Measurements from ENCODE around the gene FTO. TPM values are rescaled to one million over a fixed set of nuclear protein-coding genes. Genes with fewer than 3 reads are reported as not detected.
A peak's percentile ranks its signal among the peaks of the same experiment; 100 is the strongest.

Gene FTO
- total RNA-seq, 1 experiment from 2014 or later, result 57.4 TPM

- Mint-ChIP-seq H3K27ac (0 out of 2 replicates have a peak overlapping the region, but pooled peaks have one; percentile 36), H3K4me3 (no peak overlapping the region), H3K4me1 (peaks cover 36% of the 10 kb centered on the region), H3K36me3 (no peaks in the 10 kb centered on the region), H3K9me3 (no peaks in the 10 kb centered on the region), H3K27me3 (ENCODE audit: low read depth) (no peaks in the 10 kb centered on the region)
- no peak for ATAC-seq
- no peak for DNase-seq (ENCODE audit: low spot score)
- no peak for TF ChIP-seq PRRX2 (CRISPR knock-in tag; IDR thresholded peaks at IDR 0.05)
- TF ChIP-seq, protein P1, sequence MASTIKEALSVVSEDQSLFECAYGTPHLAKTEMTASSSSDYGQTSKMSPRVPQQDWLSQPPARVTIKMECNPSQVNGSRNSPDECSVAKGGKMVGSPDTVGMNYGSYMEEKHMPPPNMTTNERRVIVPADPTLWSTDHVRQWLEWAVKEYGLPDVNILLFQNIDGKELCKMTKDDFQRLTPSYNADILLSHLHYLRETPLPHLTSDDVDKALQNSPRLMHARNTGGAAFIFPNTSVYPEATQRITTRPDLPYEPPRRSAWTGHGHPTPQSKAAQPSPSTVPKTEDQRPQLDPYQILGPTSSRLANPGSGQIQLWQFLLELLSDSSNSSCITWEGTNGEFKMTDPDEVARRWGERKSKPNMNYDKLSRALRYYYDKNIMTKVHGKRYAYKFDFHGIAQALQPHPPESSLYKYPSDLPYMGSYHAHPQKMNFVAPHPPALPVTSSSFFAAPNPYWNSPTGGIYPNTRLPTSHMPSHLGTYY (CRISPR knock-in tag; IDR thresholded peaks at IDR 0.05), result no peak
- TF ChIP-seq NFATC4 (CRISPR knock-in tag; IDR thresholded peaks at IDR 0.05), result no peak
- TF ChIP-seq ATF2 (CRISPR knock-in tag; IDR thresholded peaks at IDR 0.05; ENCODE audit: borderline replicate concordance, low read depth), result no peak
- TF ChIP-seq, protein P2, sequence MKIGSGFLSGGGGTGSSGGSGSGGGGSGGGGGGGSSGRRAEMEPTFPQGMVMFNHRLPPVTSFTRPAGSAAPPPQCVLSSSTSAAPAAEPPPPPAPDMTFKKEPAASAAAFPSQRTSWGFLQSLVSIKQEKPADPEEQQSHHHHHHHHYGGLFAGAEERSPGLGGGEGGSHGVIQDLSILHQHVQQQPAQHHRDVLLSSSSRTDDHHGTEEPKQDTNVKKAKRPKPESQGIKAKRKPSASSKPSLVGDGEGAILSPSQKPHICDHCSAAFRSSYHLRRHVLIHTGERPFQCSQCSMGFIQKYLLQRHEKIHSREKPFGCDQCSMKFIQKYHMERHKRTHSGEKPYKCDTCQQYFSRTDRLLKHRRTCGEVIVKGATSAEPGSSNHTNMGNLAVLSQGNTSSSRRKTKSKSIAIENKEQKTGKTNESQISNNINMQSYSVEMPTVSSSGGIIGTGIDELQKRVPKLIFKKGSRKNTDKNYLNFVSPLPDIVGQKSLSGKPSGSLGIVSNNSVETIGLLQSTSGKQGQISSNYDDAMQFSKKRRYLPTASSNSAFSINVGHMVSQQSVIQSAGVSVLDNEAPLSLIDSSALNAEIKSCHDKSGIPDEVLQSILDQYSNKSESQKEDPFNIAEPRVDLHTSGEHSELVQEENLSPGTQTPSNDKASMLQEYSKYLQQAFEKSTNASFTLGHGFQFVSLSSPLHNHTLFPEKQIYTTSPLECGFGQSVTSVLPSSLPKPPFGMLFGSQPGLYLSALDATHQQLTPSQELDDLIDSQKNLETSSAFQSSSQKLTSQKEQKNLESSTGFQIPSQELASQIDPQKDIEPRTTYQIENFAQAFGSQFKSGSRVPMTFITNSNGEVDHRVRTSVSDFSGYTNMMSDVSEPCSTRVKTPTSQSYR (CRISPR knock-in tag; IDR thresholded peaks at IDR 0.05), result no peak
- no peak for TF ChIP-seq ZNF219 (CRISPR knock-in tag; IDR thresholded peaks at IDR 0.05; ENCODE audit: borderline replicate concordance)
- no peak for TF ChIP-seq NFE2L1 (CRISPR knock-in tag; IDR thresholded peaks at IDR 0.05)
- ChIA-PET CTCF (interaction anchor here (1.0 kb wide), 1 partner anchor 518 kb away, joined by 4 read pairs; no protein-coding TSS in a partner anchor), POLR2A (interaction anchor here (1.1 kb wide), 1 partner anchor 9 kb away, joined by 3 read pairs; no protein-coding TSS in a partner anchor)
Observed at GRCh38 chr16:54068212-54068611, 364.3 kb downstream of the FTO start.

- Mint-ChIP-seq H3K9me3 (no peaks in the 10 kb centered on the region), H3K36me3 (no peaks in the 10 kb centered on the region), H3K4me3 (no peak overlapping the region), H3K27ac (no peak overlapping the region), H3K4me1 (peaks cover 36% of the 10 kb centered on the region), H3K27me3 (ENCODE audit: low read depth) (no peaks in the 10 kb centered on the region)
- TF ChIP-seq ZNF423 (CRISPR knock-in tag; IDR thresholded peaks at IDR 0.05) (no peak), PRRX2 (CRISPR knock-in tag; IDR thresholded peaks at IDR 0.05) (no peak), ZNF425 (CRISPR knock-in tag; conservative IDR thresholded peaks at IDR 0.05) (no peak), ZNF232 (CRISPR knock-in tag; IDR thresholded peaks at IDR 0.05) (no peak)
- ATAC-seq, result no peak
- ChIA-PET CTCF (interaction anchor here (1.3 kb wide), 1 partner anchor 212 kb away, joined by 3 read pairs; no protein-coding TSS in a partner anchor), POLR2A (no interaction called here)
- DNase-seq (ENCODE audit: low spot score), result no peak
Observed at GRCh38 chr16:54069601-54070239, 365.8 kb downstream of the FTO start.

- Mint-ChIP-seq H3K27me3 (ENCODE audit: low read depth) (no peaks in the 10 kb centered on the region), H3K36me3 (no peaks in the 10 kb centered on the region), H3K27ac (no peak overlapping the region), H3K4me1 (peaks cover 36% of the 10 kb centered on the region), H3K9me3 (no peaks in the 10 kb centered on the region), H3K4me3 (no peak overlapping the region)
- ATAC-seq (no peak), DNase-seq (ENCODE audit: low spot score) (no peak)
- ChIA-PET CTCF (interaction anchor here (1.3 kb wide), 1 partner anchor 210 kb away, joined by 3 read pairs; no protein-coding TSS in a partner anchor), POLR2A (no interaction called here)
- TF ChIP-seq ESRRA (CRISPR knock-in tag; IDR thresholded peaks at IDR 0.05; ENCODE audit: borderline replicate concordance), result no peak
- no peak for TF ChIP-seq SP1 (CRISPR knock-in tag; conservative IDR thresholded peaks at IDR 0.05)
- TF ChIP-seq FOXK1 (CRISPR knock-in tag; IDR thresholded peaks at IDR 0.05), result no peak
- no peak for TF ChIP-seq E2F5 (CRISPR knock-in tag; IDR thresholded peaks at IDR 0.05)
- TF ChIP-seq, protein P1 (CRISPR knock-in tag; IDR thresholded peaks at IDR 0.05), result no peak
- TF ChIP-seq ZNF219 (CRISPR knock-in tag; IDR thresholded peaks at IDR 0.05; ENCODE audit: borderline replicate concordance), result no peak
- TF ChIP-seq ATF2 (CRISPR knock-in tag; IDR thresholded peaks at IDR 0.05; ENCODE audit: borderline replicate concordance, low read depth), result no peak
- TF ChIP-seq ZNF416 (CRISPR knock-in tag; IDR thresholded peaks at IDR 0.05), result no peak
- TF ChIP-seq HMGA2 (CRISPR knock-in tag; IDR thresholded peaks at IDR 0.05), result no peak
- no peak for TF ChIP-seq ZNF121 (CRISPR knock-in tag; IDR thresholded peaks at IDR 0.05)
- TF ChIP-seq NFATC4 (CRISPR knock-in tag; IDR thresholded peaks at IDR 0.05), result no peak
Observed at GRCh38 chr16:54070789-54071343, 366.9 kb downstream of the FTO start.
